DND-41 (cell line): ENCODE data around the gene CYP21A2.

ENCODE experiments used
- CTCF ChIP-seq: IDR thresholded peaks from 2 replicates; pipeline ENCODE4 v1.5.1; 2012; ENCODE audit warnings: borderline replicate concordance, low read length, moderate library complexity, mild to moderate bottlenecking; ENCODE audit not compliant: poor library complexity, severe bottlenecking; ENCODE audit errors: extremely low read depth
- EZH2 ChIP-seq: IDR thresholded peaks from 3 replicates; pipeline ENCODE4 v1.6.1; 2012; ENCODE audit warnings: borderline replicate concordance, low read depth, mild to moderate bottlenecking, moderate library complexity, low read length, inconsistent platforms; ENCODE audit not compliant: severe bottlenecking

- TF ChIP-seq CTCF (no peak), EZH2 (no peak)
These were observed 7.7 kb downstream of the CYP21A2 start for GRCh38 chr6:32045811-32046449.
